K562 (cell line): ENCODE measurements around the gene LY6G6D. TPM values are rescaled to one million over a fixed set of nuclear protein-coding genes. Genes with fewer than 3 reads are reported as not detected.

ENCODE experiments used
- BDP1 ChIP-seq: IDR thresholded peaks from 3 replicates; pipeline ENCODE4 v1.6.1; 2011; ENCODE audit not compliant: insufficient read length, insufficient read depth
- BRD4 ChIP-seq: fragments of 200-600 bp; sonication (generic); IDR thresholded peaks from 2 replicates; pipeline ENCODE4 v1.6.1; 2017; ENCODE audit warnings: inconsistent platforms
- CREM ChIP-seq: IDR thresholded peaks from 2 replicates; pipeline ENCODE4 v1.6.1; 2014; ENCODE audit warnings: antibody characterized with exemption, low read depth
- DACH1 ChIP-seq: fragments of 450-650 bp; IDR thresholded peaks from 2 replicates; pipeline ENCODE4 v1.6.1; 2018; ENCODE audit not compliant: partially characterized antibody
- EGR1 ChIP-seq: fragments of 450-650 bp; conservative IDR thresholded peaks from 2 replicates; pipeline ENCODE4 v1.6.1; 2017; ENCODE audit warnings: mild to moderate bottlenecking
- KHSRP ChIP-seq: fragments of 450-650 bp; IDR thresholded peaks from 2 replicates; pipeline ENCODE4 v1.6.1; 2017
- LCOR ChIP-seq: sonication (generic); formaldehyde crosslinking; IDR thresholded peaks from 2 replicates; pipeline ENCODE4 v1.8.0; 2022; ENCODE audit warnings: mild to moderate bottlenecking, missing genetic modification reagents
- LEF1 ChIP-seq: fragments of 450-650 bp; IDR thresholded peaks from 2 replicates; pipeline ENCODE4 v1.6.1; 2016; ENCODE audit warnings: mild to moderate bottlenecking
- MAFK ChIP-seq: IDR thresholded peaks from 2 replicates; pipeline ENCODE4 v1.6.1; 2011; ENCODE audit warnings: low read length, improper control_type of control experiment
- MBD2 ChIP-seq: sonication (generic); IDR thresholded peaks from 2 replicates; pipeline ENCODE4 v1.6.1; 2016; ENCODE audit warnings: low read depth, borderline replicate concordance
- MTA1 ChIP-seq: fragments of 450-650 bp; IDR thresholded peaks from 2 replicates; pipeline ENCODE4 v1.6.1; 2017; ENCODE audit warnings: borderline replicate concordance
- RBM17 ChIP-seq: fragments of 200-400 bp; formaldehyde crosslinking; IDR thresholded peaks from 2 replicates; pipeline ENCODE4 v1.6.1; 2017; ENCODE audit warnings: low read depth, mild to moderate bottlenecking, low read length, borderline replicate concordance
- SIN3B ChIP-seq: fragments of 450-650 bp; IDR thresholded peaks from 2 replicates; pipeline ENCODE4 v1.6.1; 2017; ENCODE audit warnings: low read depth, mild to moderate bottlenecking, moderate library complexity
- XRCC5 ChIP-seq: fragments of 200-400 bp; formaldehyde crosslinking; IDR thresholded peaks from 2 replicates; pipeline ENCODE4 v1.6.1; 2017; ENCODE audit warnings: low read depth, mild to moderate bottlenecking, low read length
- ZNF124 ChIP-seq: sonication (generic); formaldehyde crosslinking; IDR thresholded peaks from 2 replicates; pipeline ENCODE4 v1.8.1; 2022; ENCODE audit warnings: missing genetic modification reagents
- ZNF165 ChIP-seq: fragments of 250-450 bp; sonication (Bioruptor Pico); IDR thresholded peaks from 2 replicates; pipeline ENCODE4 v1.4.0; 2020; ENCODE audit warnings: borderline replicate concordance
- ZNF217 ChIP-seq: sonication (generic); formaldehyde crosslinking; IDR thresholded peaks from 2 replicates; pipeline ENCODE4 v1.8.0; 2022; ENCODE audit warnings: mild to moderate bottlenecking, missing genetic modification reagents
- ZNF232 ChIP-seq: sonication (generic); formaldehyde crosslinking; IDR thresholded peaks from 2 replicates; pipeline ENCODE4 v1.8.0; 2022; ENCODE audit warnings: mild to moderate bottlenecking, missing genetic modification reagents
- ZNF311 ChIP-seq: fragments of 250-450 bp; sonication (Bioruptor Pico); IDR thresholded peaks from 2 replicates; pipeline ENCODE4 v1.4.0; 2020; ENCODE audit warnings: mild to moderate bottlenecking, moderate library complexity
- ZNF316 ChIP-seq: fragments of 450-650 bp; IDR thresholded peaks from 2 replicates; pipeline ENCODE4 v1.6.1; 2016
- ZNF408 ChIP-seq: fragments of 250-450 bp; sonication (Bioruptor Pico); IDR thresholded peaks from 2 replicates; pipeline ENCODE4 v1.4.0; 2020; ENCODE audit warnings: low read depth, mild to moderate bottlenecking, moderate library complexity
- ZNF444 ChIP-seq: fragments of 250-450 bp; sonication (Bioruptor Pico); IDR thresholded peaks from 2 replicates; pipeline ENCODE4 v1.4.0; 2020; ENCODE audit warnings: mild to moderate bottlenecking, moderate library complexity
- ZNF778 ChIP-seq: fragments of 450-650 bp; formaldehyde crosslinking; IDR thresholded peaks from 2 replicates; pipeline ENCODE4 v1.4.0; 2020; ENCODE audit warnings: mild to moderate bottlenecking, moderate library complexity
- ZNF780A ChIP-seq: fragments of 250-450 bp; sonication (Bioruptor Pico); IDR thresholded peaks from 2 replicates; pipeline ENCODE4 v1.5.0; 2021; ENCODE audit warnings: mild to moderate bottlenecking
- polyA plus RNA-seq, 8 experiments: library from polyadenylated mRNA; depleted of rRNA in 4 of 8; stranded (reverse) in 5 of 8; unstranded in 3 of 8; fragments of >200 nt; fragmentation: Nextera tagmentation in 2 of 8; fragmentation: Illumina TruSeq in 1 of 8; extraction: Ambion mirVana in 2 of 8; extraction: Trizol in 1 of 8; gene quantifications; 2 replicates each; pipeline versions ENCODE4 v1.2.1 to v1.2.3, GENCODE V29; 2011 to 2014; ENCODE audit warnings: inconsistent platforms in 1 of 8, missing spikeins in 1 of 8
- total RNA-seq, 7 experiments: library from RNA; depleted of rRNA in 6 of 7; stranded (reverse); fragments of >200 nt in 6 of 7; fragmentation: Illumina TruSeq in 2 of 7; extraction: Trizol in 2 of 7; gene quantifications; 2 replicates each; pipeline versions ENCODE4 v1.2.1 to v1.2.3, GENCODE V29; 2011 to 2021; ENCODE audit warnings: low replicate concordance in 1 of 7
- TF ChIP-seq, protein P1 (sequence below): sonication (generic); formaldehyde crosslinking; IDR thresholded peaks from 2 replicates; pipeline ENCODE4 v1.8.0; 2022; ENCODE audit warnings: mild to moderate bottlenecking, missing genetic modification reagents, borderline replicate concordance
- TF ChIP-seq, protein P2 (sequence below): fragments of 250-450 bp; sonication (Bioruptor Pico); IDR thresholded peaks from 2 replicates; pipeline ENCODE4 v1.9.0; 2021; ENCODE audit warnings: mild to moderate bottlenecking, inconsistent platforms
- TF ChIP-seq, protein P3 (sequence below): fragments of 450-650 bp; IDR thresholded peaks from 2 replicates; pipeline ENCODE4 v1.6.1; 2014; ENCODE audit warnings: low read depth, mild to moderate bottlenecking, moderate library complexity, borderline replicate concordance

Gene LY6G6D
- total and polyA plus RNA-seq, 9 of the 15 experiments (the other 6 are each of a cell fraction or from before 2014, with no cell fraction given): 0.30 to 0.38 TPM; not detected in 7

DNA sequence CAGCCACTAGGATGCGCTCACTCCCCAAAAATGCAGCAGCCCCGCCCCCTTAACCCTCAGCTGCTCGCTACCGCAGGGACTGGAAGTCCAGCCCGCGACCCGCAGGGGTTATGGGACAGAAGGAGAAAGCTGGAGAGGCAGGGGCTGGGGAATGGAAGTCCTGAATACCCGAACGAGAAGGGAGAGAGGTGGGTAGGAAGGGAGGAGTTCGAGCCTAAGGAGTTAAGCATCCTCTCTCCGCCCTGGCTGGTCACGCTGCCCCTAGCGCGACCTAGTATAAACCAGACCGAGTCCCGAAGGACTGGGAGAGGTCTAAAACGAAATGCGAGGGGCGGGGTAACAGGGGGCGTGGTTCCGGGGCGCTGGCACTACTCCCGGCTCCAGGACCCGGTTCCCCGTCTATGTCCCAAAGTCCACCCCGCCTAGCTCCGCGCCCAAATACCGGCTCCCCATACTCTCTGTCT, 14.4 kb downstream of the LY6G6D start (continued):
- TF ChIP-seq, protein P1, sequence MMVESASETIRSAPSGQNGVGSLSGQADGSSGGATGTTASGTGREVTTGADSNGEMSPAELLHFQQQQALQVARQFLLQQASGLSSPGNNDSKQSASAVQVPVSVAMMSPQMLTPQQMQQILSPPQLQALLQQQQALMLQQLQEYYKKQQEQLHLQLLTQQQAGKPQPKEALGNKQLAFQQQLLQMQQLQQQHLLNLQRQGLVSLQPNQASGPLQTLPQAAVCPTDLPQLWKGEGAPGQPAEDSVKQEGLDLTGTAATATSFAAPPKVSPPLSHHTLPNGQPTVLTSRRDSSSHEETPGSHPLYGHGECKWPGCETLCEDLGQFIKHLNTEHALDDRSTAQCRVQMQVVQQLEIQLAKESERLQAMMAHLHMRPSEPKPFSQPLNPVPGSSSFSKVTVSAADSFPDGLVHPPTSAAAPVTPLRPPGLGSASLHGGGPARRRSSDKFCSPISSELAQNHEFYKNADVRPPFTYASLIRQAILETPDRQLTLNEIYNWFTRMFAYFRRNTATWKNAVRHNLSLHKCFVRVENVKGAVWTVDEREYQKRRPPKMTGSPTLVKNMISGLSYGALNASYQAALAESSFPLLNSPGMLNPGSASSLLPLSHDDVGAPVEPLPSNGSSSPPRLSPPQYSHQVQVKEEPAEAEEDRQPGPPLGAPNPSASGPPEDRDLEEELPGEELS (CRISPR knock-in tag): no peak; the same call in 1 of the 2 replicates
- no peak for TF ChIP-seq ZNF232
- TF ChIP-seq RBM17: no peak
- TF ChIP-seq ZNF311 (CRISPR knock-in tag): no peak
- no peak for TF ChIP-seq EGR1
- no peak for TF ChIP-seq LCOR (CRISPR knock-in tag)
- TF ChIP-seq, protein P2, sequence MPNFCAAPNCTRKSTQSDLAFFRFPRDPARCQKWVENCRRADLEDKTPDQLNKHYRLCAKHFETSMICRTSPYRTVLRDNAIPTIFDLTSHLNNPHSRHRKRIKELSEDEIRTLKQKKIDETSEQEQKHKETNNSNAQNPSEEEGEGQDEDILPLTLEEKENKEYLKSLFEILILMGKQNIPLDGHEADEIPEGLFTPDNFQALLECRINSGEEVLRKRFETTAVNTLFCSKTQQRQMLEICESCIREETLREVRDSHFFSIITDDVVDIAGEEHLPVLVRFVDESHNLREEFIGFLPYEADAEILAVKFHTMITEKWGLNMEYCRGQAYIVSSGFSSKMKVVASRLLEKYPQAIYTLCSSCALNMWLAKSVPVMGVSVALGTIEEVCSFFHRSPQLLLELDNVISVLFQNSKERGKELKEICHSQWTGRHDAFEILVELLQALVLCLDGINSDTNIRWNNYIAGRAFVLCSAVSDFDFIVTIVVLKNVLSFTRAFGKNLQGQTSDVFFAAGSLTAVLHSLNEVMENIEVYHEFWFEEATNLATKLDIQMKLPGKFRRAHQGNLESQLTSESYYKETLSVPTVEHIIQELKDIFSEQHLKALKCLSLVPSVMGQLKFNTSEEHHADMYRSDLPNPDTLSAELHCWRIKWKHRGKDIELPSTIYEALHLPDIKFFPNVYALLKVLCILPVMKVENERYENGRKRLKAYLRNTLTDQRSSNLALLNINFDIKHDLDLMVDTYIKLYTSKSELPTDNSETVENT (CRISPR knock-in tag): peak; percentile 58; the same call in 1 of the 2 replicates
- TF ChIP-seq BRD4: no peak
- no peak for TF ChIP-seq BDP1
- peak; percentile 95 for TF ChIP-seq XRCC5
- TF ChIP-seq, protein P3, sequence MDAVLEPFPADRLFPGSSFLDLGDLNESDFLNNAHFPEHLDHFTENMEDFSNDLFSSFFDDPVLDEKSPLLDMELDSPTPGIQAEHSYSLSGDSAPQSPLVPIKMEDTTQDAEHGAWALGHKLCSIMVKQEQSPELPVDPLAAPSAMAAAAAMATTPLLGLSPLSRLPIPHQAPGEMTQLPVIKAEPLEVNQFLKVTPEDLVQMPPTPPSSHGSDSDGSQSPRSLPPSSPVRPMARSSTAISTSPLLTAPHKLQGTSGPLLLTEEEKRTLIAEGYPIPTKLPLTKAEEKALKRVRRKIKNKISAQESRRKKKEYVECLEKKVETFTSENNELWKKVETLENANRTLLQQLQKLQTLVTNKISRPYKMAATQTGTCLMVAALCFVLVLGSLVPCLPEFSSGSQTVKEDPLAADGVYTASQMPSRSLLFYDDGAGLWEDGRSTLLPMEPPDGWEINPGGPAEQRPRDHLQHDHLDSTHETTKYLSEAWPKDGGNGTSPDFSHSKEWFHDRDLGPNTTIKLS: no peak
- no peak for TF ChIP-seq SIN3B
- no peak for TF ChIP-seq ZNF408
- peak; percentile 58; the same call in 1 of the 2 replicates for TF ChIP-seq MTA1
- no peak for TF ChIP-seq DACH1
- TF ChIP-seq MAFK: peak; percentile 1; the same call in 1 of the 2 replicates
- no peak for TF ChIP-seq ZNF165 (CRISPR knock-in tag)
- TF ChIP-seq MBD2: no peak
- no peak; the same call in 1 of the 2 replicates for TF ChIP-seq KHSRP
- no peak for TF ChIP-seq ZNF778 (CRISPR knock-in tag)
- no peak for TF ChIP-seq ZNF444 (CRISPR knock-in tag)
- TF ChIP-seq ZNF316: no peak
- TF ChIP-seq CREM: no peak
- TF ChIP-seq ZNF780A (CRISPR knock-in tag): no peak
- TF ChIP-seq ZNF124 (CRISPR knock-in tag): no peak
- TF ChIP-seq LEF1: no peak
- TF ChIP-seq ZNF217 (CRISPR knock-in tag): no peak; the same call in 1 of the 2 replicates
